HG03354 (cell line): ENCODE data around the gene HS3ST4.
"Not testable (repeated sequence)": the region's sequence is repeated elsewhere in the genome, so short reads cannot be mapped to it uniquely, and the experiment has no call there.

Experiments
- ATAC-seq: cut with Tn5 transposase; IDR thresholded peaks from one replicate; pipeline ENCODE4 v1.9.1; 2021; ENCODE audit warnings: mild to moderate bottlenecking; ENCODE audit not compliant: unreplicated experiment, poor library complexity, severe bottlenecking

HS3ST4 gene

GRCh38 chr16:25957707-25958106, 265.9 kb downstream of the HS3ST4 start:
- no peak for ATAC-seq

GRCh38 chr16:25959221-25959620, 267.5 kb downstream of the HS3ST4 start:
- no peak for ATAC-seq

GRCh38 chr16:25966172-25967097, 274.7 kb downstream of the HS3ST4 start:
- ATAC-seq, result peak; percentile 97

GRCh38 chr16:25977121-25977520, 285.4 kb downstream of the HS3ST4 start:
- no peak for ATAC-seq

GRCh38 chr16:25978218-25978617, 286.5 kb downstream of the HS3ST4 start:
- ATAC-seq, result no peak

GRCh38 chr16:25988084-25988483, 296.3 kb downstream of the HS3ST4 start:
- ATAC-seq, result no peak

GRCh38 chr16:25988882-25989281, 297.1 kb downstream of the HS3ST4 start:
- ATAC-seq, result no peak

- no peak for ATAC-seq
Measured at GRCh38 chr16:25996052-25996451, 304.3 kb downstream of the HS3ST4 start.

GRCh38 chr16:26005336-26005735, 313.6 kb downstream of the HS3ST4 start:
- no peak for ATAC-seq

GRCh38 chr16:26012376-26012775, 320.6 kb downstream of the HS3ST4 start:
- no peak for ATAC-seq

- ATAC-seq, result no peak
Measured at GRCh38 chr16:26015776-26016175, 324.0 kb downstream of the HS3ST4 start.

- no peak for ATAC-seq
Measured at GRCh38 chr16:26016989-26017388, 325.2 kb downstream of the HS3ST4 start.

- ATAC-seq, result no peak
Measured at GRCh38 chr16:26019381-26020242, 327.9 kb downstream of the HS3ST4 start.

- ATAC-seq, result no peak
Measured at GRCh38 chr16:26026709-26027450, 335.1 kb downstream of the HS3ST4 start.

- ATAC-seq, result no peak
Measured at GRCh38 chr16:26031286-26031685, 339.5 kb downstream of the HS3ST4 start.

- ATAC-seq, result not testable (repeated sequence)
Measured at GRCh38 chr16:26032661-26033060, 340.9 kb downstream of the HS3ST4 start.

GRCh38 chr16:26041952-26042668, 350.4 kb downstream of the HS3ST4 start:
- no peak for ATAC-seq

- ATAC-seq, result no peak
Measured at GRCh38 chr16:26050472-26050871, 358.7 kb downstream of the HS3ST4 start.

- no peak for ATAC-seq
Measured at GRCh38 chr16:26051063-26051462, 359.3 kb downstream of the HS3ST4 start.
